ENCODE data around the gene FASTK.
A peak's percentile ranks its signal among the peaks of the same experiment; 100 is the strongest.

The FASTK gene

GRCh38 chr7:151081170-151082101, 827 bp upstream of the FASTK start:
- peak; percentile 42 for DNase-seq (ENCODE audit: low spot score)

GRCh38 chr7:151080067-151080521, 515 bp downstream of the FASTK start:
- peak; percentile 49 for DNase-seq (ENCODE audit: low spot score)

- no peak for DNase-seq (ENCODE audit: low spot score)
Measured at GRCh38 chr7:151079199-151079910, 1.3 kb downstream of the FASTK start.

GRCh38 chr7:151078233-151079040, 2.2 kb downstream of the FASTK start:
- peak; percentile 47 for DNase-seq (ENCODE audit: low spot score)

GRCh38 chr7:151077705-151078232, 2.8 kb downstream of the FASTK start:
- no peak for DNase-seq (ENCODE audit: low spot score)

GRCh38 chr7:151076863-151077704, 3.5 kb downstream of the FASTK start:
- peak; percentile 47 for DNase-seq (ENCODE audit: low spot score)

- no peak for DNase-seq (ENCODE audit: low spot score)
Measured at GRCh38 chr7:151075978-151076426, 4.6 kb downstream of the FASTK start.

- DNase-seq (ENCODE audit: low spot score): no peak
Measured at GRCh38 chr7:151075662-151075971, 5.0 kb downstream of the FASTK start.

- no peak for DNase-seq (ENCODE audit: low spot score)
Measured at GRCh38 chr7:151074817-151075661, 5.6 kb downstream of the FASTK start.

- DNase-seq (ENCODE audit: low spot score): no peak
Measured at GRCh38 chr7:151073990-151074389, 6.6 kb downstream of the FASTK start.

- no peak for DNase-seq (ENCODE audit: low spot score)
Measured at GRCh38 chr7:151071032-151071866, 9.4 kb downstream of the FASTK start.

- no peak for DNase-seq (ENCODE audit: low spot score)
Measured at GRCh38 chr7:151070574-151070960, 10.0 kb downstream of the FASTK start.

- no peak for DNase-seq (ENCODE audit: low spot score)
Measured at GRCh38 chr7:151069841-151070573, 10.6 kb downstream of the FASTK start.

- DNase-seq (ENCODE audit: low spot score): no peak
Measured at GRCh38 chr7:151068069-151068773, 12.4 kb downstream of the FASTK start.

GRCh38 chr7:151066273-151066974, 14.2 kb downstream of the FASTK start:
- no peak for DNase-seq (ENCODE audit: low spot score)

GRCh38 chr7:151065516-151065915, 15.1 kb downstream of the FASTK start:
- DNase-seq (ENCODE audit: low spot score): no peak

GRCh38 chr7:151064993-151065392, 15.6 kb downstream of the FASTK start:
- no peak for DNase-seq (ENCODE audit: low spot score)

Measured in hepatic stellate cell (primary cell).